ENCODE results near the gene SLC39A13. TPM values are rescaled to one million over a fixed set of nuclear protein-coding genes. Genes with fewer than 3 reads are reported as not detected.

SLC39A13 gene
- polyA plus RNA-seq, 3 donors = 4.8 to 27.4 (median 5.9) TPM

- TF ChIP-seq CTCF (IDR thresholded peaks at IDR 0.05) = no peak
- H3K27me3 Mint-ChIP-seq (ENCODE audit: low read depth in 3 of 3) = peaks cover 0 to 1% (median 0%) of the 10 kb centered on the region in 3 donors
- Histone ChIP-seq H3K9ac (ENCODE audit: insufficient read depth, low read length, poor library complexity, severe bottlenecking) (no peak overlapping the region), H3K27me3 (ENCODE audit: control insufficient read depth in 2 of 2, insufficient read depth in 2 of 2, low read length in 2 of 2) (no peaks in the 10 kb centered on the region), H3K4me3 (replicated peaks in 1 of 3; ENCODE audit: low read depth in 2 of 3, low read length in 3 of 3) (no peak overlapping the region), H3K27ac (ENCODE audit: low read depth in 1 of 2, low read length in 2 of 2) (no peak overlapping the region), H3K9me3 (replicated peaks in 1 of 2; ENCODE audit: control insufficient read depth in 1 of 2, insufficient read depth in 1 of 2, low read length in 2 of 2) (no peaks in the 10 kb centered on the region), H2AFZ (ENCODE audit: insufficient read depth, low read depth, low read length, poor library complexity, severe bottlenecking) (no peak overlapping the region), H4K20me1 (ENCODE audit: insufficient read depth, low read length) (no peaks in the 10 kb centered on the region), H3K79me2 (ENCODE audit: insufficient read depth, low read length) (no peaks in the 10 kb centered on the region), H3K36me3 (replicated peaks in 1 of 2; ENCODE audit: control insufficient read depth in 1 of 2, insufficient read depth in 2 of 2, low read length in 2 of 2) (no peaks in the 10 kb centered on the region), H3K4me1 (ENCODE audit: control insufficient read depth in 1 of 2, insufficient read depth in 2 of 2, low read length in 2 of 2) (no peaks in the 10 kb centered on the region), H3K4me2 (replicated peaks; ENCODE audit: extremely low read depth, low read length, poor library complexity, severe bottlenecking) (no peak overlapping the region)
- no peaks in the 10 kb centered on the region for H3K36me3 Mint-ChIP-seq
- H3K4me3 Mint-ChIP-seq = no peak overlapping the region
- no peak for DNase-seq
- WGBS (ENCODE audit: insufficient coverage) = 97% methylated on average over 4 of the region's 4 CpGs
- intact Hi-C loops (cut with micrococcal nuclease) = no loop called here
- H3K27ac Mint-ChIP-seq = peak overlapping the region in 1 of 7 donors; percentile 8
- no peaks in the 10 kb centered on the region for H3K9me3 Mint-ChIP-seq
- H3K4me1 Mint-ChIP-seq = no peaks in the 10 kb centered on the region
These were observed 37.5 kb downstream of the SLC39A13 start for GRCh38 chr11:47445840-47446239.

GRCh38 chr11:47446833-47447232 is 38.4 kb downstream of the SLC39A13 start:
- H3K27ac ChIP-seq (ENCODE audit: low read depth in 1 of 2, low read length in 2 of 2) = no peak overlapping the region
- no peaks in the 10 kb centered on the region for H3K36me3 Mint-ChIP-seq
- H3K4me1 Mint-ChIP-seq = no peaks in the 10 kb centered on the region
- no peak overlapping the region for H3K9ac ChIP-seq (ENCODE audit: insufficient read depth, low read length, poor library complexity, severe bottlenecking)
- no peaks in the 10 kb centered on the region for H4K20me1 ChIP-seq (ENCODE audit: insufficient read depth, low read length)
- 97% methylated on average over 9 of the region's 9 CpGs for WGBS (ENCODE audit: insufficient coverage)
- no peak for TF ChIP-seq CTCF (IDR thresholded peaks at IDR 0.05)
- H3K79me2 ChIP-seq (ENCODE audit: insufficient read depth, low read length) = no peaks in the 10 kb centered on the region
- no peak overlapping the region for H3K4me2 ChIP-seq (replicated peaks; ENCODE audit: extremely low read depth, low read length, poor library complexity, severe bottlenecking)
- no peaks in the 10 kb centered on the region for H3K36me3 ChIP-seq (replicated peaks in 1 of 2; ENCODE audit: control insufficient read depth in 1 of 2, insufficient read depth in 2 of 2, low read length in 2 of 2)
- H2AFZ ChIP-seq (ENCODE audit: insufficient read depth, low read depth, low read length, poor library complexity, severe bottlenecking) = no peak overlapping the region
- peaks cover 0 to 1% (median 0%) of the 10 kb centered on the region in 7 donors for H3K9me3 Mint-ChIP-seq
- peaks cover 0 to 2% (median 0%) of the 10 kb centered on the region in 3 donors for H3K27me3 Mint-ChIP-seq (ENCODE audit: low read depth in 3 of 3)
- no peak overlapping the region for H3K4me3 ChIP-seq (replicated peaks in 1 of 3; ENCODE audit: low read depth in 2 of 3, low read length in 3 of 3)
- DNase-seq = no peak
- no peak overlapping the region for H3K4me3 Mint-ChIP-seq
- H3K4me1 ChIP-seq (ENCODE audit: control insufficient read depth in 1 of 2, insufficient read depth in 2 of 2, low read length in 2 of 2) = no peaks in the 10 kb centered on the region
- H3K27ac Mint-ChIP-seq = no peak overlapping the region
- no peaks in the 10 kb centered on the region for H3K9me3 ChIP-seq (replicated peaks in 1 of 2; ENCODE audit: control insufficient read depth in 1 of 2, insufficient read depth in 1 of 2, low read length in 2 of 2)
- H3K27me3 ChIP-seq (ENCODE audit: control insufficient read depth in 2 of 2, insufficient read depth in 2 of 2, low read length in 2 of 2) = no peaks in the 10 kb centered on the region
- intact Hi-C loops (cut with micrococcal nuclease) = no loop called here
